Medulla oblongata (tissue), 1 donor: ENCODE results near the gene CBX8.
"Not testable (repeated sequence)": the region's sequence is repeated elsewhere in the genome, so short reads cannot be mapped to it uniquely, and the experiment has no call there.

Experiments used
- DNase-seq: peaks from one replicate; pipeline ENCODE4 v3.0.0-alpha.2; 2015; ENCODE audit errors: extremely low spot score

The CBX8 gene

GRCh38 chr17:79779084-79779529 lies 17.8 kb downstream of the CBX8 start:
- no peak for DNase-seq

GRCh38 chr17:79778504-79779083 lies 18.3 kb downstream of the CBX8 start:
- no peak for DNase-seq

GRCh38 chr17:79777894-79778503 lies 18.9 kb downstream of the CBX8 start, which contains the start of gene CBX2:
Gene CBX2 (plus strand): TSS chr17:79778148. CDS start chr17:79778236, 88 bp downstream.
- DNase-seq = peak; percentile 53

GRCh38 chr17:79777120-79777893 lies 19.6 kb downstream of the CBX8 start:
- DNase-seq = peak; percentile 53

- no peak for DNase-seq
Measured at GRCh38 chr17:79776376-79777119, 20.3 kb downstream of the CBX8 start.

- DNase-seq = no peak
Measured at GRCh38 chr17:79775632-79776031, 21.2 kb downstream of the CBX8 start.

- no peak for DNase-seq
Measured at GRCh38 chr17:79774561-79774975, 22.3 kb downstream of the CBX8 start.

- DNase-seq = not testable (repeated sequence)
Measured at GRCh38 chr17:79772726-79773125, 24.2 kb downstream of the CBX8 start.

- no peak for DNase-seq
Measured at GRCh38 chr17:79771276-79771675, 25.6 kb downstream of the CBX8 start.

- no peak for DNase-seq
Measured at GRCh38 chr17:79769570-79770506, 27.0 kb downstream of the CBX8 start.

- DNase-seq = no peak
Measured at GRCh38 chr17:79765708-79766107, 31.2 kb downstream of the CBX8 start.

- DNase-seq = no peak
Measured at GRCh38 chr17:79761894-79762589, 34.8 kb downstream of the CBX8 start.

GRCh38 chr17:79760197-79760906 lies 36.5 kb downstream of the CBX8 start:
- no peak for DNase-seq

- no peak for DNase-seq
Measured at GRCh38 chr17:79758271-79758670, 38.6 kb downstream of the CBX8 start.

GRCh38 chr17:79757140-79757745 lies 39.6 kb downstream of the CBX8 start:
- DNase-seq = no peak

GRCh38 chr17:79755591-79755990 lies 41.3 kb downstream of the CBX8 start:
- no peak for DNase-seq

- not testable (repeated sequence) for DNase-seq
Measured at GRCh38 chr17:79754903-79755302, 42.0 kb downstream of the CBX8 start.

- DNase-seq = no peak
Measured at GRCh38 chr17:79754370-79754769, 42.5 kb downstream of the CBX8 start.

GRCh38 chr17:79752175-79752574 lies 44.7 kb downstream of the CBX8 start:
- DNase-seq = no peak
